Activated CD8-positive, alpha-beta memory T cell treated with anti-CD3 and anti-CD28 coated beads, Interleukin-2, amount 50 U/mL, for 1 hour (primary cell): ENCODE data around the gene TPRN.

Experiments used
- DNase-seq: peaks from one replicate; pipeline ENCODE4 v3.0.0-alpha.2; 2020; ENCODE audit errors: extremely low read depth

The TPRN gene

GRCh38 chr9:137173796-137174664, 26.5 kb downstream of the TPRN start:
- DNase-seq: no peak

- DNase-seq: no peak
These were observed 27.4 kb downstream of the TPRN start for GRCh38 chr9:137172901-137173795.

DNA sequence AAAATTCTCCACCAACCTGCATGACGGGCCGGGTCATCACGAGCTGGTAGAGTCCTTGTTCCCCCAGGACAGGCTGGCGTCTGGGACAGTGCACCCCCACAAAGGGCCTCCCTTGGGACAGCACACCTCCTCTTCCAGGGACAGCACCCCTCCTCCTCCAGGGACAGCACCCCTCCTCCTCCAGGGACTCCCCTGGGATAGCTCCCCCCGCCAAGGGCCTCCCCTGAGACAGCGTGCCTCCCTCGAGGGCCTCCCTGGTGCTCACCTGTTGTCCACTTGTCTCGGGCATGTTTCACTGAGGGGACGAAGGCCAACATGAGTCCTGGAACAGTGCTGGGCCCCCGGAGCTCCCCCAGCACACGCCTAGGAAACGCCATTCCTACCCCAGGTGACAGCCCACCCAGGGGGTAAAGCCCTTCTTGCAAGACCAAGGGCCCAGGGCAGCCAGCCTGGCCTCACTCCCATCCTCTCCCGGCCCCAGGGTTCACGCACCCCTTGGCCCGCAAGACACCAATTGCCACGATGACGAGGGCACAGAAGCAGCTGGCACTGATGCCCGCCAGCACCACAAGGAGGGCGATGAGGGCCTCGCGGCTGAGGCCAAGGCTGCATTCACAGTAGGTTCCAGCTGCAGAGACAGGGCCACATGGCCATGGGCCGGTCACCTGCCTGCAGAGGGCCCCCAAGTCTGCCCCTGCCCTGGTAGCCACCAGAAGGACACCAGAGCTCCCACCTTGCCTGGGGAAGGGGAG, 29.2 kb downstream of the TPRN start:
- no peak for DNase-seq

- no peak for DNase-seq
These were observed 29.9 kb downstream of the TPRN start for GRCh38 chr9:137170486-137171148.

GRCh38 chr9:137169896-137170358, 30.6 kb downstream of the TPRN start, which contains the start of gene LRRC26:
TSS of gene LRRC26 (minus strand) at chr9:137170051. CDS start at chr9:137169943, 108 bp downstream.
- DNase-seq: no peak

- DNase-seq: no peak
These were observed 31.4 kb downstream of the TPRN start for GRCh38 chr9:137168904-137169856.

DNA sequence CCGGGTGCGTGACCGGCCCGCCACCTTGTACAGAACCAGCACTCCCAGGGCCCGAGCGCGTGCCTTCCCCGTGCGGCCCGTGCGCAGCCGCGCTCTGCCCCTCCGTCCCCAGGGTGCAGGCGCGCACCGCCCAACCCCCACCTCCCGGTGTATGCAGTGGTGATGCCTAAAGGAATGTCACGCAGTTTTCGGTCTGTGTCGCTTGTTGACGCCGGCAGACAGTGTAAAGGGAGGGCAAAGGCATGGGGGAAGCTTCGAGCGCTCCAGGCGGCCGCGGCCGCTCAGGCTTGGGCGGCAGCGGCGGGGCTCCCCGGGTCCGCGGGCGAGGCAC, 32.0 kb downstream of the TPRN start:
- DNase-seq: no peak

GRCh38 chr9:137167747-137168572, 32.6 kb downstream of the TPRN start:
- no peak for DNase-seq

DNA sequence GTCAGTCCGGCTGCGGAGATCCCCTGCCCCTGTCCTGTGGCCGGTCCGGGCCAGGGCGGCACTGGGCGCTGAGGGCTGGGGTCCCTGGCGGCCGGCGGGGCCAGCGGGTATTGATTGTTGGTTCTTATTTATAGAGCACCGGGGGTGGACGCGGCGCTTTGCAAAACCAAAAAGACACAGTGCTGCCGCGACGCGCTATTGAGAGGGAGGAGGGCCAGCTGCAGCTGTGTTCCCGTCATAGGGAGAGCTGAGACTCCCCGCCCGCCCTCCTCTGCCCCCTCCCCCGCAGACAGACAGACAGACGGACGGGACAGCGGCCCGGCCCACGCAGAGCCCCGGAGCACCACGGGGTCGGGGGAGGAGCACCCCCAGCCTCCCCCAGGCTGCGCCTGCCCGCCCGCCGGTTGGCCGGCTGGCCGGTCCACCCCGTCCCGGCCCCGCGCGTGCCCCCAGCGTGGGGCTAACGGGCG, 33.2 kb downstream of the TPRN start:
- no peak for DNase-seq

- no peak for DNase-seq
These were observed 33.9 kb downstream of the TPRN start for GRCh38 chr9:137166380-137167229.

GRCh38 chr9:137165250-137165836, 35.2 kb downstream of the TPRN start:
- no peak for DNase-seq

DNA sequence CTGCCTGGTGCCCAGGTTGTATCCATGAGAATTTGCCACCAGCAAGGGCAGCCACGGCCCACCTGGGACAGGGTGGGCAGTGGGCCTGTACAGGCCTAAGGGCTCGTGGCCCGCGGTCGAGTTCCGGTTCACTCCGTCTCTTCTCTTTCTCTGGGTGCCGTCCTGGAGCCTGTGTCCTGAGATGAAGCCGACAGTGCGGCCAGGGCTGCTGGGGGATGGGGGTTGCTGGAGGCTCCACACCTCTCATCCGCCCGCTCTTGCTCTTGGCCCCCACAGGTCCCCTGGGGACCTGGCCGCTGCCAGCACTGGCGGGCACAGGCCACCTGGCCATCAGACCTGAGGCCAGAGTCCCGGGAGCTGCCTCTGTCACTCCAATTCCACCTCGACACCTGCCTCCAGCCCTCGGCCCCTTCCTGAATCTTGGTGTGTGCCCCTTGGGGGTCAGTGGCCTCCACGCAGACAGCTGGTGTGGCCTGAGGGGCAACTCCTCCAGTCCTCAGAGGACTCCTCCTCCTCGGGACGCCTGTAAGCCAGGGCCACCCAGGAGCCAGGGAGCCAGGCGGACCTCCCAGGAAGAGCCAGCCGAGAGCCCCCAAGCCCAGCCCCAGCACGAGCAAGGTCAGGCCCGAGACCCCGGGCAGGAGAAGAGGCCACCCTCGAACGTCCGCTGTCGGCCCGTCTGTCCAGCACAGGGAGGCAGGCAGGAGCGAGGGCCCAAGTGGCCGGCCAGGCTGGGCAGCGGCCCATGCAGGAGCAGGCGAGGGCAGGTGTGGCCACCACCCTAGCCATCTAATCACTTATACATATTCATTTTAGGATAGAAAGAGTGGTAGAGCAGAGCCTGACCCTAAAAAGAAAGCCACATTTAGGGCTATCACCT, 35.9 kb downstream of the TPRN start:
- no peak for DNase-seq

- no peak for DNase-seq
These were observed 36.7 kb downstream of the TPRN start for GRCh38 chr9:137163805-137164204.

DNA sequence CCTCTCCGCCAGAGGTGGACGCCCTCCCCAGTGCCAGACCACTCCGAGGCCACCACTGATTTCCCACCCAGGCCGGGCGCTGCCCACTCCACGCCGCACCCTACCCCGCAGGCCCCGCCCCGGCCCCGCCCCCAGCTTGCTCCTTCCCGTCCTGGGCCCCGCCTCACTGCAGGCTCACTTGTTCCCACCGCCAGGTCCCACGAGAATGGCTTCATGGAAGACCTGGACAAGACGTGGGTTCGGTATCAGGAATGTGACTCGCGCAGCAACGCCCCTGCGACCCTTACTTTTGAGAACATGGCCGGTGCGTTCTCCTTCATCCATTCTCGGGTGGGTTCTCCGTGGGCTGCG, 37.2 kb downstream of the TPRN start:
- DNase-seq: no peak

GRCh38 chr9:137162505-137163364, 37.8 kb downstream of the TPRN start:
- DNase-seq: no peak
